HG02798 (cell line): ENCODE measurements around the gene METTL24.

Experiments used
- ATAC-seq: cut with Tn5 transposase; IDR thresholded peaks from one replicate; pipeline ENCODE4 v1.9.1; 2021; ENCODE audit warnings: mild to moderate bottlenecking; ENCODE audit not compliant: unreplicated experiment, poor library complexity

The METTL24 gene, protein sequence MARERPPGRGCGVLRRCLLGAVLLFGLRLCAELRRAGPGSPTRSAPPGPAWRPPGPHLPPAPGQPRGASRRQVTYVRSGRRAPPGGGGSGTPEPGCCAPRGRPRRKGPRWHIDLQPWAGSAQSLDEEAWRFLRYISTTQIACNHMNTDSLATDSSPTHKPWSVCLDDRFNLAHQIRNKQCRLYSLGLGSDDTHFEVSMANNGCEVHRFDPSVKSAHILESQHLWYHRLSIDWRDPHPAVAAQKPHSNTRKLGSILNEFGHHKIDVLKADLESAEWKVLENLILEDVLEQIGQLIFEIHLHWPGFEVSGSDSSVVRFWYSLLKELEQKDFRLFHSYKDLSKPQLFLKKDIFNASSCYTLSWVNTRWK

DNA sequence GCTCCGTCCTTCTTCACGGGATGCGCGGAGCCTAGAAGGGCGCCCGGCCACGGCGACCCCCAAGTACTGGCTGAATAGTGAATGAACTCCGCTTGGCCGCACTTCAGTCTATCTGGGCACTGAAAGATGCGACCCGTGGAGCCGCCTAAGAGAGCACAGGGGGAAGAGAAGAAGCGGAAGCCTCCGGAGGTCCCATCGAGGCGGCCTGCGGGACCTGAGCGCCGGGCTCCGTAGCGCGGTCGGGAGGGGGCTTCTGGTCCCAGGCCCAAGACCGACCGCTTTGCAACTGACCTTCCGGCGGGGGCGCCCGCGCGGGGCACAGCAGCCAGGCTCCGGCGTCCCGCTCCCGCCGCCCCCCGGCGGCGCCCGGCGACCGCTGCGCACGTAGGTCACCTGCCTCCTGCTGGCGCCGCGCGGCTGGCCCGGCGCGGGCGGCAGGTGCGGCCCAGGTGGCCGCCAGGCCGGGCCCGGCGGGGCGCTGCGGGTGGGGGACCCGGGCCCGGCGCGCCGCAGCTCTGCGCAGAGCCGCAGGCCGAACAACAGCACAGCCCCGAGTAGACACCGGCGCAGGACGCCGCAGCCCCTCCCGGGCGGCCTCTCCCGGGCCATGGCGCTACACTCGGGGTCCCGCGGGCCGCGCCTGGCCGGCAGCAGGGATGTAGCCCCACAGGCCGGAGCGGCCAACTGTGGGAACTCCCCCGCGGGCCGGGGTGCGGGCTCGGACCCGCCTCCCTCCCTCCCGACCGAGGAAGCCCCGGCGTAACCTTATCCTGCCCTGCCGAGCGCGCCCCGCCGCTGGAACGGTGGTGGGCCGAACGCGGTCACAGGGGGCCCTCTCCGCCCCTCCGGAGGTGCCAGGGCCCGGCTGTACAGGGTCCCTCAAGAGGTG, at the start of gene METTL24:
Gene METTL24 (minus strand): TSS at position 686 of the 889 bp plus-strand sequence. CDS start 77 bp downstream, at position 609.
- peak; percentile 36 for ATAC-seq

DNA sequence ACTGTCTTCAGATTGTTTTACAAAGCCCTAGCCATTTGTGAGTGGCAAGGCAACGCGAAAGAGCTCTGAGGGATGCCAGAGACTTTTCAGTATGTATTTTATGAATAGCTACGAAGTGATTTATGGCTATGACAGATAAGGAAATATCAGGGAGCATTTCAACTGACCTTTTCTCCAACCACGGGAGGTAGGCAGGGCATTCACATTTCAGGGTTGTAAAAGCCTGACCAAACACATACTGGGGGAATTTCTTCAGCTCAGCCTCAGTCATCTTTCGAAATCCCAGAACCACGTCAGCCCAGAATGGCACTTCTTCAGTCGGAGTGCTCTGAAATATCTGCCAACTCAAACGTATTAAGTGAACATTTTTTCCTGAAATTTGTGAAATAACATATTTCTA, 46.5 kb upstream of the METTL24 start:
- no peak for ATAC-seq

DNA sequence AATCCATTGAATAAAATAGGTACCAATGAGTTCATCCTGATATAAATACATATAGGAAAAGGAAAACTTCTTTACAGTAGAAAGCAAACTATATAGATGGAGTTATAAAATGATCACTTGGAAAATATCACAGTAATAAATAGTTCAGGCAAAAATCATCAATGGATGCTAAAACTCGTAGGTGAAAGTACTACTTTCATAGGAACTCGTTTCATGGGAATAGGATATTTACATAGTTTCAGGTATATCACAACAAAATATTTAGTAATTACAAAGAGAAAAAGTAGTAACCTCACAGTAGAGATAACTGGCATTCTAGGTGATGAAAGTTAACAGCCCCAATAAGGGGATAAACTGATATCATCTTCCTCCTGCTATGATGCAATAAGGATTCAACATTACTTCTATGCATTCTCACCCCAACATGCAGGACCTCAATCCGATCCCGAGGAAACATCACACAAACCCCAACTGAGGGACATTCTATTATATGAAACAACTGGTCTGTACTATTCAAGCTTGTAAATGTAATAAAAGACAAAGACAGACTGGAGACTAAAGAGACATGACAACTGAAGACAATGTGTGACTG, 43.5 kb upstream of the METTL24 start:
- no peak for ATAC-seq

DNA sequence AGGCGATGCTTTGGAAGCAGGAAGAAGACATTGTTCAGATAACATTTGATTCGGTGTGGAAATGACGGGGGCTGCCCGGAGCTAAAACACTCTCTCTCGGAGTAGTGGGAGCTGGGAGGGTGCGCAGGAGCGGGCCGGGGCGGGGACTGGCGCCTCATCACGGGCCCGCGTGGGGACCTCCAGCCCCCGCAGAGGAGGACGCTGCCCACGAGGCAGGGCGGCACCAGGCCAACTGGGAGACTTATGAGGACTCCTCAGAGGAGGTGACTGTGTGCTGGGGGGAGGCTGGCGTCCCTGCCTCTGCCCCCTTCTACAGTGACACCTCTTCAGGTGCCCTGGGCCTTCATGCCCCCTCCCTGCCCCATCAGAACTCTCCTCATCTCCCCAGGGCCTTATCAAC, 42.1 kb upstream of the METTL24 start:
- no peak for ATAC-seq

DNA sequence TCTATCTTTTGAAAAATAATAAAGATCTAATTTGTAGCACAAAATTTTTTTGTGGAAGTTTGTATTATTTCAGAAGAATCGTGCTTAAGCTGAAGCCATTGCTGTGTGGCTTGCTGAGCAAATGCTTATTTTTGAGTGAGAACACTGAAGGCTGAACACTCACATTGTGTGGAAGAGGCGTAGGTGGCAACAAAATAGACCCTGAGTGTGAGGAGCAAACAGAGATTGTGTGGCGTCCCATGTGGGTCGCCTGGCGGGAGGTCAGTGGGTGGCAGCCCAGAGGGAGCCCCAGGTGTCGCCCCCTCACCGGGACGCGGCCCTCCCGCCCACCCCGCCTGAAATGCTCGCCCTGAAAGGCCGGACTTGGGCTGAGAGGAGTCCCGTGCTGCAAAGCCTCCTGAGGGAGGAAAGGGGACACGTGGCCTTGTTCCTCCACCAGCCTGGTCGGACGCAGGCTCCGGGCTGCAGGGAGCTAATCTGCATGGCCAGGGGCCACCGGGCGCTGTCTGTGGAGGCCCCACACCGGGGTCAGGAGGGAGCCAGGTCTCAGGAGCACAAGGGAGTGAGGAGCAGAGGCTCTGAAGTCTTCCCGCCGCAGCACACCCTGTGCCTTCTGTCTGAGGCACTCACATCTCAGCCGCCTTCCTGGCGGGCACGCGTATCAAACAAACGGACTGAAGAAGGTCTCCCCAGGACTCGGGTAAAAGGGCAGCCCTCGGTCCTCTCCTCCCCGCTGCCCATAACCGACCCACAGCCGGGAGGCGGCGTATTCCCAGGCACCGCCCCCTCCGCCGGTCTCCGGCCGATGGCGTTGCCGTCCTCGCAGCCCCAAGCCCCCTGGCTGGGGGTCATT, 41.3 kb upstream of the METTL24 start:
- no peak for ATAC-seq

DNA sequence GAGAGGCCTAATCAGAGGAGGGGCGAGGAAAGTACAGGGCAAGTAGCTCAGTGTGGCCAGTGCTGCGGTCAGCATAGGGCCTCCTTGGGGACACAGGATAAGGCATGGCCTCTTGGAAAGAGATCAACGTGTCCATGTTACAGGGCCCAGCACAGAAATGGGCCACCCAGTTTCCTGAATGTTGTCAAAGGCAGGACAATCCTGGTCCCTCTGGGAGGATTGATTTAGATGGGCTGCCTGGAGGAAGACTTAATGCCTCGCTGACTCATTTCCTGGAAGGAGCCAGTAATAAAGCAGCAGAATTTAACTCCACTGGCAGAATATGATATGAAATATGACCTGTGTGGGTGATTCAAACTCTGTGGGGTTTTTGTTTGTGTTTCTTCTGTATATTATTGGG, 40.6 kb upstream of the METTL24 start:
- no peak for ATAC-seq

DNA sequence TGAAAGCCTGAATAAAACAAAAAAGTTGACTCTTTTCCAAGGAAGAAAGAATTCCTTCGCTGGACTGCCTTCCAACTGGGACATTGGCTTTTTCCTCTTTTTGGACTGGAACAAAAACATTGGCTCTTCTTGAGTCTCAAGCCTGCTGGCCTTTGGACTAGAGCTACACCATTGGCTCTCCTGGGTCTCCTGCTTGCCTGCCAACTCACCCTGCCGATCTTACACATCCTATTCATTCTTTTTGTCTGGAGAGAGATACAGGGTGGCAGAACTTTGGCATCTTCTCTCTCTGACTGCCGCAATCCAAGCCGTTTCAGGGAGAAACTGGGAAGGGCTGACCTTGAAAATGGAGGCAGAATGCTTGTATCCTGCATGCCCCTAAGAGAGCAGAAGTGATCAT, 37.1 kb upstream of the METTL24 start:
- ATAC-seq = no peak

DNA sequence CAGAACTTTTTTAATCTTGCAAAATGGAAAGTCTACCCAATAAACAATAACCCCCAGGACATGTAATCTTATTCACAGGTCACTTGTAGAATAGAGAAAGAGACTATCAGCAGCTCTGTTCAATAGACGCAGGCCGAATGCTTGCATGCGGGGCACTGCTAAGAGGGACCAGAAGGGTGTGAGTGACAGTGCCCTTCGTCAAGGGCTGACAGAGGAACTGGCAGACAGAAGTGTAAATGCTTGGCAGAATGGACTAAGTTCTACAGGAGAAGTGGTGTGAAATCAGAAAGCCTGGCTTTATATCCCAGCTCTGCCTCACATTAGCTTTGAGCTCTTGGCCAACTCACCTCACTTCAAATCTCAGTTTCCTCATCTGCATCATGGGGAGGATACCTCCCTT, 36.3 kb upstream of the METTL24 start:
- no peak for ATAC-seq

DNA sequence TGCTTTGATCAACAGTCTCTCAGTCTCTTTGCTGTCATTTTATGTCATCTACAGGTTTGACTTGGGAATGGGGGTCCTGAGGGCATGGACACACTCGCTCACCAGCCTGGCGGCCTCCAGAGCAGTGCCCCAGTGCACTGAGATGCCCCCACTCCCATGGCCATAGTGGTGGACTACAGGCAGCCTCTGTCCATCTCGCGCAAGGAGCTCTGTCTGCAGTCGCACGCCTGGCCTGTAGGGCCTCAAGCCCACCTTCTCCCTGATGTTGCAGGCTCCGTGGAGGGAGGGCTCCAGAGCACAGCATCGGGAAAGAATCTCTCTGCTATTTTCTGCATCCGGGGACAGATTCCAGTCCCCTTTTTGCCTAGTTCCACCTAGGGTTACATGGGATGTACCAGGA, 34.6 kb upstream of the METTL24 start:
- no peak for ATAC-seq

DNA sequence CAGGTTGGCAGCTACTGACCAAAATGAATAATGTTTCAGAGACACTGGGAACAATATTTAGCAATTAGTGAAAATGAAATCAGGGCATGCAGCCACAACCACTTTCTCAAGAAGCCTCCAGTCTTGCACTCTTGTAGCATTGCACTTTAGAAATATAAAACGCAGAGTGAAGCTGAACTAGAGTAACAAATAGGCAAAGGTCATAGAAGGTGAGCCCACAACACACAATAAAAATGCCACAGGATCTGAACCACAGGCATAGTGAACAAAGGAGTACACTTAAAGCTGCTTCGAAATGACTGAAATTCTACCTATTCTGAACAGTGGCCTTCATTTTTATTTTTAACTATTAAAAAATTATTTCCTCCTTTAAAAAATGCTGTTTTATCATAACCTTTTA, 32.3 kb upstream of the METTL24 start:
- ATAC-seq = no peak

DNA sequence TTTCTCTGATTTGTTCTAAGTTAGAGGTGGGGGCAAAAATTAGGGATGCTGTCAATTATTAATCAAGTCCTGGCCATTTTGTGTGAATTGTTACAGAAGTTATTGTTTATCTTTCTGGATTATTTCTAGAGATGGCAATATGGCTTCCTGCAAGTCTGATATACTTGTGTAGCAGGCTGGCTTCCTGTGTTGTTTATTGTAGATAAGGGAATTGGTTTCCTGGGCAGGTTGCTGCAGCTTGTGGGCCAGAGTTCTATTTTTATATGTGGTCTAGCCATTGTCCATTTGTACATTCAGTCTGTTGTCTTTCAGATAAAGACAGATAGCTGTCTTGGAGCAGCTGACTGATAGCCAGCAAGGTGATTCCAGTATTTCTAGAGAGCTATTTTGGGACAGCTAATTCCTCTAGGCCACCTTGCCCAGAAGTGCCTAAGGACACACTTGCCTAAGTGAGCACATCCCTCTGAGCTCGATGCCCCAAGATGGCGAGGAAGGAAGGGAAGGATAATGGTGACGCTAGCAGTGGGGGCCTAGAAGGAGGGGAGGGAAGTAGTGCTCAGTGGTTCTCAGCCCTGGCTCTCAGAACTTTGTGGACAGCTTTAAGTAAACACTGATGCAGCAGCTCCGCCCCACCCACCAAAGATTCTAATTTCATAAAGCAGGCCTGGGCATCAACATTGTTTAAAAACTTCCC, 31.7 kb upstream of the METTL24 start:
- no peak for ATAC-seq

DNA sequence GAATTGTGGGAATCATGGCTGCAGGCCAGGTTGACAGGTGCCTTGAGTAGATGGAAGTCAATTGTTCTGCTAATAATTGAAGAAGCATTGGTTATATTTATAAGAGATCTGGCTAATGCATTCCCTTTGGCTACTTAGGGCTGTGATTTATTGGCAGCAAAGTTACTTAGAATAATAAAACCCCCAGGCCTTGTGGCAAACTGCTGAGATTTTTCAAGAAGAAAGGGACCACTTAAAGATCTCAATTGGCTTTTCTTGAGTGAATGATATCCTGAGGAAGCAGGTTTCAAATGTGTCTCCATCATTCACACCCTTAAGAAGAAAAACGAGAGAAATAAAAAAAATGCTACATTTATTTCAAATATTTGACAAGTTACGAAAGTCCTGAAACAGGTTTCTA, 29.8 kb upstream of the METTL24 start:
- no peak for ATAC-seq

DNA sequence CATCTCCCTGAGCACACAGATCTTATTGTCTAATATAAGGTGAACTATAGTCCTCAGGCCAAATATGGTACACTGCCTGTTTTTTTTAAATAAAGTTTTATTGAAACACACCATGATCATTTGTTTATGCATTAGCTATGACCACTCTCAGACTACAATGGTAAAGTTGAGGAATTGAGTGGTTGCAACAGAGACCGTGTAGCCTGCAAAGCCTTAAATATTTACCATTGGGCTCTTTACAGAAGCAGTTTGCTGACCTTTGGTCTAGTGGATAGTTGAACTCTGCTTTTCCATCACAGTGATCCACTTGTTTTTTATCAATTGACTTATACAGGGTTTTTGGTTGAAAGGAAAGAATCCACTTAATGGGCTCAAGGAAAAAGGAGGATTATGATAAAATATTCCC, 27.3 kb upstream of the METTL24 start:
- no peak for ATAC-seq

DNA sequence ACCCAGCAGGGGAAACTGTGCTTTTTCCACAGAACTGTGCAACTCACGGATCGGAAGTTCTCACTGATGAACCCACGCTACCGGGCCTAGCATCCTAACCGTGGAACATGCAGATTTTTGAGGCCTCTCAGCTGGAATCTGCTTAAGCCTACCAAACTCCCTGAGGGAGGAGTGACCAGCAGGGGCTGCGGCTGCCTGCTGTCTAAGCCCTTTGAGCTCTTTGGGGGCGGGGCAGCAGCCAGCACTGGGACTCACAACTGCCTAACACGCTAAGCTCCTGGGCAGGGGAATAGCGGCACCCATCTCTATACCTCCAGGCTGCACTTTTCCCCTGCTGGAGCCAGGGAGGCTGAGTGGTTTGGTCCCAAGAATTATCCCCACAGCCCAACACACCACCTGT, 20.4 kb upstream of the METTL24 start:
- ATAC-seq = no peak

DNA sequence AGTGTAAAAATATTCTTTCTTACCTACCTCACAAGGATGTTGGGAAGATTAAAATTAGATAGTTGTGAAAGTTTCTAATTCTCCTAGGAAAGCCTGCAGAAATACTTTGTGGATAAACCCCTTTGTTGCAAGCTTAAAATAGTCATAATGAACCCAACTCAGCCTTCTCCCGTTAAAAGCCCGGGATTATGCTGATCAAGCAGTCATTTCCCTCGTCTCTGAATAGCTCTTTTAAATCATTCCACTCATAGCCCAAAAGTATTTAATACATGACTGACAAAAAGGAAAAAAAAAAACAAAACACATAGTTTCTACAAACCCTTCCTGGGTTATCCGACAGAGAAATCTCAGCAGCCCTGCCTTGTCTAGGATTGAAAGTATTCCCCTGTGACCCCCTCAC, 10.9 kb upstream of the METTL24 start:
- no peak for ATAC-seq

DNA sequence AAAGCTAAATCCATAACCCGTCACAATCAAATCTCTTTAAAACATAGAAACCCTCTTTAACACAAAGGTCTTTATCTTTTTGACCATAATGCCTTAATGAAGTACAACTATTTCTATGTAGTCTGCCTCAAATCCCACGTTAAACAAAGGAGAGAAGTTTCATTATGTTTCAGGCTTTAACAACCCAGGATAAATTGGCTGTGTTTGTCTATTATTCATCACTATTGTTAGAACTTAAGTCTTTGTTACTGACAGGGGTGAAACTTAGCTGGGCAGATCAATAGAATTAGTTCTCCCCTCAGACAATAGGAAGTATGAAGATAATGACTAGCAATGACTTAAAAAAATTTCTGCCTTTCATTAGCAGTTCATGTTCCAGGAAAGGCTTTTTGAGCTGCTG, 10.1 kb upstream of the METTL24 start:
- ATAC-seq = no peak

DNA sequence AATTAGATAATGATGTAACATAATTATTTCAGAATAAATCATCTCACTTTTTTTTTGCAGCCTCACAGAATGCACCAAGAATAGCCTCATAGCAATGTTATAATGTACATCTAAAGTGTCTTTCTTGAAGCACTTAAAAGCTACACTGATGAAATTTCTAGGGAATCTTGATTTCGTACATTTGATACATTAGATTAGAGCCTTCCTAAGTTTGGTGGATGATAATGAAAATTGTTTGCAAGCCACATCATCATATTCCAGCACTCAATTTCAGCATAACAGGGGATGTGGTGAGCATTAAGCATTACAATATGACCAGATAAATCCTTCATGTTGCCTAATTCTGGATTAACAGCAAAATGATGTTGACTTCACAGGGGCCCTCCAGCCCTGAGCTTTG, 9.7 kb upstream of the METTL24 start:
- no peak for ATAC-seq

DNA sequence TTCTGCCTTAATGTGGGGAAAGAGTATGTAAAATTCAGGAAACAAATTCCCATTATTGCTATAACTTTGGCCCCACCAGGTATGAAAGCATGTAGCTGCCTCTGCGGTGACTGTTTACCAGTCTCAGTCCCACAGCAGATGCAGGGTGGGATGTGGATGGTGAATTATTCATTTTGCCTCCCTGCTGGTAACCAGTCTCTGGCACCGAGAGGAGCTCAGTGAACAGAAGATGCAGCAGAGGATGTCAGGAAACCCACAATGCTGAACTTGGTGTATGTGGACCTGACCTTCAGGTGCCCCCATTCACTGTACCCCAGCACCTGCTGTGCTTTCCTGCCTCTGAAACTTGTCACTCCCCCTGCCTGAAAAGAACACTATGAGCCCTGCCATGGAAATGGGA, 8.8 kb upstream of the METTL24 start:
- ATAC-seq = no peak

DNA sequence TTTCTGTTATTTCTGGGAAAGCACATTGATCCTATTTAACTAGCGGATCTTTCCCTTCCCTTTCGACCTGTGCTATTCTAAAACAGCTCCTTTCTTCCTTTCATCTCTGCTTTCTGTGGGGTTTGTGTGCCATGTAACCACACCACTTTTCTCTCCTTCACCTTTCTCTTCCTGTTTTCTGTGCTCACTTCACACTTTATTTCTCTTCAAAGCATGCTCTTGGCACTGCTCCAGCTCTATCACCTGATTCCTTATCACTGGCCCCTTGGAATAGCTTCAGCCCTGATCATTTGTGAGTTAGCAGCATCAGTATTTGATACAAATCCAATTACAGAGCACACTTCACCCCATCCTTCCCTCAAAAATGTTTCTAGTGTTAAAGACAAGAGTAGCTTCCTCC, 8.1 kb upstream of the METTL24 start:
- no peak for ATAC-seq
